Retina (tissue), 1 donor: ENCODE measurements around the gene STK16.
"Not testable (repeated sequence)": the region's sequence is repeated elsewhere in the genome, so short reads cannot be mapped to it uniquely, and the experiment has no call there.

Source experiments
- DNase-seq: peaks from one replicate; pipeline ENCODE4 v3.0.0-alpha.2; 2016

The STK16 gene

GRCh38 chr2:219246559-219246958, 1.3 kb downstream of the STK16 start:
- no peak for DNase-seq

- DNase-seq: no peak
Observed at GRCh38 chr2:219247678-219248642, 2.7 kb downstream of the STK16 start.

- DNase-seq: no peak
Observed at GRCh38 chr2:219248845-219249202, 3.5 kb downstream of the STK16 start.

GRCh38 chr2:219249203-219249980, 4.1 kb downstream of the STK16 start:
- DNase-seq: no peak

GRCh38 chr2:219250049-219250781, 4.9 kb downstream of the STK16 start:
- DNase-seq: no peak

GRCh38 chr2:219251656-219252055, 6.4 kb downstream of the STK16 start:
- DNase-seq: no peak

- no peak for DNase-seq
Observed at GRCh38 chr2:219252084-219252483, 6.8 kb downstream of the STK16 start.

- DNase-seq: peak; percentile 44
Observed at GRCh38 chr2:219252570-219252899, 7.3 kb downstream of the STK16 start.

- DNase-seq: peak; percentile 56
Observed at GRCh38 chr2:219252900-219253752, 7.8 kb downstream of the STK16 start, which contains the start of gene TUBA4B. Gene TUBA4B, plus strand, starts transcription at chr2:219253243. Its CDS starts 165 bp downstream, at chr2:219253408.

- peak; percentile 74 for DNase-seq
Observed at GRCh38 chr2:219253753-219254589, 8.7 kb downstream of the STK16 start, which contains the start of gene TUBA4A. Gene TUBA4A, minus strand, starts transcription at chr2:219253918. Its CDS starts 60 bp downstream, at chr2:219253858.

GRCh38 chr2:219254590-219255201, 9.4 kb downstream of the STK16 start:
- DNase-seq: no peak

GRCh38 chr2:219258942-219259341, 13.7 kb downstream of the STK16 start:
- DNase-seq: not testable (repeated sequence)

GRCh38 chr2:219261024-219261855, 16.0 kb downstream of the STK16 start:
- DNase-seq: no peak

GRCh38 chr2:219266232-219266631, 21.0 kb downstream of the STK16 start:
- no peak for DNase-seq

GRCh38 chr2:219266886-219267285, 21.6 kb downstream of the STK16 start:
- no peak for DNase-seq

- no peak for DNase-seq
Observed at GRCh38 chr2:219268294-219268693, 23.0 kb downstream of the STK16 start.

- no peak for DNase-seq
Observed at GRCh38 chr2:219269362-219270054, 24.2 kb downstream of the STK16 start.

- no peak for DNase-seq
Observed at GRCh38 chr2:219270055-219270372, 24.7 kb downstream of the STK16 start.

GRCh38 chr2:219271021-219271420, 25.7 kb downstream of the STK16 start:
- DNase-seq: no peak
